ENCODE results near the gene PDLIM7. TPM values are rescaled to one million over a fixed set of nuclear protein-coding genes. Genes with fewer than 3 reads are reported as not detected.

PDLIM7 gene
- total RNA-seq, 1 experiment from 2014 or later, result 400 TPM

- BruUV-seq (replicated peaks), result TSS peak; percentile 46
- DNase-seq, result peak; percentile 75
- intact Hi-C loops (cut with micrococcal nuclease; ENCODE audit: unreplicated experiment), result loop anchor here (2.0 kb wide), 1 partner anchor 39 kb away; no protein-coding TSS in a partner anchor
- no peaks in the 10 kb centered on the region for H3K9me3 Mint-ChIP-seq (ENCODE audit: low read depth, unreplicated experiment)
- H3K4me1 Mint-ChIP-seq (ENCODE audit: low read depth, unreplicated experiment), result peaks cover 36% of the 10 kb centered on the region
- CTCF ChIA-PET, result interaction anchor here (0.9 to 5.1 kb wide), 10 partner anchors 19 to 410 kb away, joined by 3 to 27 read pairs (median 5); partner anchors contain the start of gene FGFR4
- H3K36me3 Mint-ChIP-seq (ENCODE audit: insufficient read depth, unreplicated experiment), result peaks cover 77% of the 10 kb centered on the region
- TF ChIP-seq CTCF (IDR thresholded peaks at IDR 0.05; ENCODE audit: unreplicated experiment), result peak; percentile 37
- peak overlapping the region; percentile 78 for H3K27ac Mint-ChIP-seq (ENCODE audit: unreplicated experiment)
- H3K27me3 Mint-ChIP-seq (ENCODE audit: unreplicated experiment), result peaks cover 20% of the 10 kb centered on the region
- peak overlapping the region; percentile 68 for H3K4me3 Mint-ChIP-seq (ENCODE audit: low read depth, unreplicated experiment)
These were observed 1.2 kb downstream of the PDLIM7 start for GRCh38 chr5:177496070-177496726.

- BruUV-seq (replicated peaks), result TSS peak; percentile 17
- Mint-ChIP-seq H3K4me3 (ENCODE audit: low read depth, unreplicated experiment) (peak overlapping the region; percentile 68), H3K4me1 (ENCODE audit: low read depth, unreplicated experiment) (peaks cover 30% of the 10 kb centered on the region), H3K27me3 (ENCODE audit: unreplicated experiment) (peaks cover 20% of the 10 kb centered on the region), H3K36me3 (ENCODE audit: insufficient read depth, unreplicated experiment) (peaks cover 84% of the 10 kb centered on the region), H3K9me3 (ENCODE audit: low read depth, unreplicated experiment) (no peaks in the 10 kb centered on the region), H3K27ac (ENCODE audit: unreplicated experiment) (peak overlapping the region; percentile 78)
- peak; percentile 3 for TF ChIP-seq CTCF (IDR thresholded peaks at IDR 0.05; ENCODE audit: unreplicated experiment)
- intact Hi-C loops (cut with micrococcal nuclease; ENCODE audit: unreplicated experiment), result loop anchor here (2.0 kb wide), 1 partner anchor 39 kb away; no protein-coding TSS in a partner anchor
- CTCF ChIA-PET, result interaction anchor here (0.7 to 5.1 kb wide), 12 partner anchors 17 to 409 kb away, joined by 3 to 27 read pairs (median 4); partner anchors contain the start of gene FGFR4
- DNase-seq, result peak; percentile 81
These were observed 2.0 kb downstream of the PDLIM7 start for GRCh38 chr5:177495243-177496060.

GRCh38 chr5:177494346-177495195 is 2.8 kb downstream of the PDLIM7 start:
- H3K9me3 Mint-ChIP-seq (ENCODE audit: low read depth, unreplicated experiment), result no peaks in the 10 kb centered on the region
- H3K36me3 Mint-ChIP-seq (ENCODE audit: insufficient read depth, unreplicated experiment), result peaks cover 93% of the 10 kb centered on the region
- CTCF ChIA-PET, result interaction anchor here (0.6 to 5.1 kb wide), 12 partner anchors 12 to 1008 kb away, joined by 3 to 27 read pairs (median 4); no protein-coding TSS in a partner anchor
- H3K27ac Mint-ChIP-seq (ENCODE audit: unreplicated experiment), result peak overlapping the region; percentile 78
- H3K27me3 Mint-ChIP-seq (ENCODE audit: unreplicated experiment), result peaks cover 18% of the 10 kb centered on the region
- peak overlapping the region; percentile 68 for H3K4me3 Mint-ChIP-seq (ENCODE audit: low read depth, unreplicated experiment)
- H3K4me1 Mint-ChIP-seq (ENCODE audit: low read depth, unreplicated experiment), result peaks cover 28% of the 10 kb centered on the region
- TF ChIP-seq CTCF (IDR thresholded peaks at IDR 0.05; ENCODE audit: unreplicated experiment), result peak; percentile 35
- intact Hi-C loops (cut with micrococcal nuclease; ENCODE audit: unreplicated experiment), result no loop called here
- peak; percentile 95 for DNase-seq
- no TSS peak for BruUV-seq (replicated peaks)
